ENCODE results near the gene ANKS1B. TPM values are rescaled to one million over a fixed set of nuclear protein-coding genes. Genes with fewer than 3 reads are reported as not detected.
"Not testable (repeated sequence)": the region's sequence is repeated elsewhere in the genome, so short reads cannot be mapped to it uniquely, and the experiment has no call there.

The ANKS1B gene
- total RNA-seq, 2 experiments from 2014 or later, result 0.21 to 0.36 TPM

GRCh38 chr12:98873776-98874175 lies 1111.0 kb downstream of the ANKS1B start:
- POLR2A ChIA-PET, result no interaction called here

GRCh38 chr12:98870504-98870903 lies 1114.2 kb downstream of the ANKS1B start:
- POLR2A ChIA-PET, result no interaction called here
- CTCF ChIA-PET, result no interaction called here

More at GRCh38 chr12:98873776-98874175, 1111.0 kb downstream of the ANKS1B start:
- CTCF ChIA-PET, result no interaction called here

DNA sequence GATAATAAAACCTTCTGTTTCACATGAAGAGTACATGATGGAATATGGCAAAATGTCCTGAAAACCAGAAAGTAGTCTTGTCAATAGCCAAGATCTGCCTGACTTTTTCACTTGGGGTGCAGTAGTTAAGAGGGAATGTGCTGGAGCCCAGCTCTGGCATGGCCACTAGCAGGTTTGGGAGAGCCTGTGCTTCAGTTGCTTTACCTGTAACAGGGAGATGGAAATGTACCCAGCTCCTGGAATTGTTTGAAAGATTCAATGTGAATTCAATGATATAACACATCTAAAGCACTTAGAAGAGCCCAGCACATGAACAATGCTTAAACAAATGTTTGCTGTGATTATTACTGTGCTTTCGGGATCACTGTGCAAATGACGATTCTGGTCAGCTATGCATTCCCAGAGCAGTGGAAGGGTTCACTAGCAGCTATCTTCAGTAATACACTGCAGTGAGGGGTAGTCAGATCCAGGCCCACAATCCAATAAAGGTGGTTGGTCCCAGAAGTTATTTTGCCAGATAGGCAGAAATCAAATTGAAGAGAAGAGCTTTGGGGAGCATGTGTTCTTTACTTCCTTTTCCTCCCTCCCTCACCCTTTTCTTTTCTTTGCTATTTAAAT lies 1114.7 kb downstream of the ANKS1B start:
- CTCF ChIA-PET, result no interaction called here

GRCh38 chr12:98868538-98868937 lies 1116.2 kb downstream of the ANKS1B start:
- POLR2A ChIA-PET, result no interaction called here
- CTCF ChIA-PET, result no interaction called here

More for the DNA sequence above, 1114.7 kb downstream of the ANKS1B start:
- POLR2A ChIA-PET, result no interaction called here

GRCh38 chr12:98868076-98868475 lies 1116.7 kb downstream of the ANKS1B start:
- POLR2A ChIA-PET, result no interaction called here
- CTCF ChIA-PET, result no interaction called here

GRCh38 chr12:98864363-98864762 lies 1120.4 kb downstream of the ANKS1B start:
- CTCF ChIA-PET, result no interaction called here
- POLR2A ChIA-PET, result no interaction called here

GRCh38 chr12:98863167-98863566 lies 1121.6 kb downstream of the ANKS1B start:
- ChIA-PET CTCF (no interaction called here), POLR2A (no interaction called here)

DNA sequence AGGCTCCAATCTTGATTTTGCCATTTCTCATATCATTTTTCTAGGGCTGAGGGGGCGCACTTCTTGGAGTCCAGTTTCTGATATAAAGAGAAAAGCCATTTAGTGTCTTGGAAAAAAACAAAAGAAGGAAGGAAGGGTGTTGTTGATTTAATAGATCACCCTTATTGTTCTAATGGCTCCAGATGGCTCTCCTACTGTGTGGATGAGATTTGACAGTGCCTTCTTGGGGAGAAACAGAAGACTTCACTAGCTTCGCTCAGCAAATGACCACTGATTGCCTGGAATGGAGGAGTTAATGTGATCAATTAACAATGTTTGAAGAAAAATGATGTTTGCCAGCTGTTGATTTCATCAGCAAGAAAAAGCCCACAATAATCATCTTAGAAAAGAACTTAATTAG lies 1123.5 kb downstream of the ANKS1B start:
- POLR2A ChIA-PET, result no interaction called here

DNA sequence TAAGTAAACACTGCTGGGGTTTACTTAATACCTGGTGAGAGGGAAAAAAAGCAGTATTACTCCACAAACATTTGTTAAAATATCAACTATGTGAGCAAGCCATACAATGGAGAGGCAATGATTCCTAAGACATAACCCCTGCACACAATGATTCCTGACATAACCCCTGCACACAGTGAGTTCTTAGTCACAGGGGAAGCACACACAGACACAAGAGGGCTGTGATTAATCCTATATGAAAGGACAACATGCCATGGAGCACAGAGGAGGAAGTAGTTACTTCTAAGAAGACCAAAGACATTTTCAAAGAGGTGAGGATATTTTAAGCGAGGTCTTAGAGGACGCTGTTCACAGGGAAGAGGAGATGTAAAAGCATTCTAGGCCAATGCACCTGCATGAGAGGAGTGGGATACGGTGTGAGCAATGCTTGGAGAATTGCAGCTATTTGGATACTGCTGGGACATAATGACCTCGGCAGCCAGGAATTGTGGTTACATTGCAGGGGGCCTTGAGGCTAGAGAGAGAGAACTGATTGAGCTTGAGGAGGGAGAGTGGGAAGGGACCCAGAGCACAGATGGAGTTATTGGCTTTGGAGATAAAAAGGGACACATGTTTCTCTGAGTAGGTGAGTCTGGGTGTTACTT lies 1127.7 kb downstream of the ANKS1B start:
- ChIA-PET POLR2A (no interaction called here), CTCF (no interaction called here)

More for the DNA sequence above, 1123.5 kb downstream of the ANKS1B start:
- CTCF ChIA-PET, result no interaction called here

GRCh38 chr12:98852181-98852580 lies 1132.6 kb downstream of the ANKS1B start:
- ChIA-PET CTCF (no interaction called here), POLR2A (no interaction called here)

DNA sequence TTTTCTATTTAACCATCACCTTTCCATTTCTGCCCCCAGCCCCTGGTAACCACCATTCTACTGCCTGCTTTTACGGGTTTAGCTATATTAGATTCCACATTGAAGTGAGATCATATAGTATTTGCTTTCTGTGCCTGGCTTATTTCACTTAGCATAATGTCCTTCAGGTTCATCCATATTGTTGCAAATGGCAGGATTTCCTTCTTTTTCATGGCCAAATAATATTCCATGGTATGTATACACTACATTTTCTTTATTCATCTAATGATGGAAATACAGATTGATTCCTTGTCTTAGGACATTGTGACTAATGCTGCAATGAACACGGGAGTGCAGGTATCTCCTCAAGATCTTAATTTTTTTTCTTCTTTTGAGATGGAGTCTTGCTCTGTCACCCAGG lies 1137.5 kb downstream of the ANKS1B start:
- CTCF ChIA-PET, result no interaction called here
- POLR2A ChIA-PET, result no interaction called here

GRCh38 chr12:98845957-98846356 lies 1138.8 kb downstream of the ANKS1B start:
- ChIA-PET CTCF (interaction anchor here (0.6 to 1.2 kb wide), 2 partner anchors 154 to 279 kb away, joined by 3 read pairs; no protein-coding TSS in a partner anchor), POLR2A (interaction anchor here (0.6 kb wide), 1 partner anchor 1306 kb away, joined by 3 read pairs; no protein-coding TSS in a partner anchor)

DNA sequence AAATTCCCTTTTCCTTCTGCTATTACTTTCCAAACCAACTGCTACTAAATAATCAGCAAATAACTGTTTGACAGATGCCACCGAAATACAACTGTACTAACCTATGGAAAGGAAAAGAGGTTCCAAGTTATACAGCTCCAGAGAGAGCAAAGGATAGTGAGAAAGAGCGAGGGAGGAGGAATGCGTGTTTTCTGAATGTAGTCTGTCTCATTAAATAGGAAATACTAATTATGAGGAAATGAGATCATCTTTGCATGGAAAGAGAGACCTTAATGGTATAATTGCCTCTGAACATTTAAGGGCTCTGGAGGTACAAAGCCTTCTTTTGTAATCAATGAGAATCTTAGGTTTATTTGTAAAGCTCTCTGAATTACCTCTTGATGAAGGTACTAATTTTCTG lies 1144.4 kb downstream of the ANKS1B start:
- CTCF ChIA-PET, result no interaction called here
- POLR2A ChIA-PET, result no interaction called here

DNA sequence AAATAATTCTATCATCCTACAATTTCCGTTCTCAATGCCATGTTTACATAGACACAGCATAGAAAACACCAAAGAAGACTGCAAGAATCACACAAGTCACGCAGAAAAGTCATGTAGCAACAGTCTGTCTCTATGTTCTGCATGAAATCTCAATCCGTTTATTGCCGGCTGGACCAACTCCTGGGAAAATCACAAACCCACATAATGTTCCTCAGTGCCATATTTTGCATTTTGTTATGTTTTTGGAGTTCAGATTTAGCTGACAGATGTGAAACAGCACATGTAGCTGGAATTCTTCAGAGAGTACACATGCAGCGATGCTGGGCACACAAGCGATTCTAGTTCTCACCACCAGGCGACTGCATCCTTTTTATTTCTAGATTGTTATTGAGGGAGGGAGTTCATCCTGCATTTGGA lies 1146.5 kb downstream of the ANKS1B start:
- POLR2A ChIA-PET, result no interaction called here
- CTCF ChIA-PET, result no interaction called here

DNA sequence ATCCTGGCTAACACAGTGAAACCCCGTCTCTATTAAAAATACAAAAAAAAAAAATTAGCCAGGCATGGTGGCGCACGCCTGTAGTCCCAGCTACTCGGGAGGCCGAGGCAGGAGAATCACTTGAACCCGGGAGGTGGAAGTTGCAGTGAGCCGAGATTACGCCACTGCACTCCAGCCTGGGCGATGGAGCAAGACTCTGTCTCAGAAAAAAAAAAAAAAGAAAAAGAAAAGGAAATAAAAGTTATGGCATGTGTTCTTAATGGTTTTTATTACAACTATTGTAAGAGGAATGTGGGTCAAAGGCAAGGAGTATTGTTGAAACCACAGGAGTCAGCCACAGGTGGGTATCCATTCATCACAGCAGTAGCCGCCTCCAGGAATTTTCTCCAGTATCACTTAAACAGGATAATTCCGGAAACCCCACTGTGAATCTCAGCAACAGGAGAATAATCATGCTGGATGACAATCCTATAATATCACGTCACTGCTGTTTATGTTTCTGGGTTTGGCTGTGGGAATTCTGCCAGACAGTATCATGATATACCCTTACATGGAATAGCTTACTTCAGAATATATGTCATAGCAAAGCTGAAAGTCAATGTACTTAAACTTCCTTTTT lies 1147.5 kb downstream of the ANKS1B start:
- POLR2A ChIA-PET, CTCF ChIA-PET: not testable (repeated sequence)

DNA sequence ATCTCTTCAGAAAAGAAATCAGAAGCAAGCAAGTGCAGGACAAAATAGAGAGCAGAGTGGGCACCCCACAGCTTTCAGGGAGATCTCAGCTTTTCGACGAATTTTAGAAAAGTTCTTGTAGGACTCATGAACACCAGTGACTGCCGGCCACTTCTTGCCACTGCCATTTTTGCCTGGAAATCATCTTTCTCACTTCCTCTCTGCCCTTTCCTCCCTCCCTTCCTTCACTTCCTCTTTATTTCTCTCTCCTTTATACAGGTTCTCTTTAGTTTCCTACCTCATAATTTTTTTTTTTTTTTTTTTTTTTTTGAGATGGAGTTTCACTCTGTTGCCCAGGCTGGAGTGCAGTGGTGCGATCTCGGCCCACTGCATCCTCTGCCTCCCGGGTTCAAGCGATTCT lies 1154.1 kb downstream of the ANKS1B start:
- ChIA-PET CTCF (no interaction called here), POLR2A (no interaction called here)

DNA sequence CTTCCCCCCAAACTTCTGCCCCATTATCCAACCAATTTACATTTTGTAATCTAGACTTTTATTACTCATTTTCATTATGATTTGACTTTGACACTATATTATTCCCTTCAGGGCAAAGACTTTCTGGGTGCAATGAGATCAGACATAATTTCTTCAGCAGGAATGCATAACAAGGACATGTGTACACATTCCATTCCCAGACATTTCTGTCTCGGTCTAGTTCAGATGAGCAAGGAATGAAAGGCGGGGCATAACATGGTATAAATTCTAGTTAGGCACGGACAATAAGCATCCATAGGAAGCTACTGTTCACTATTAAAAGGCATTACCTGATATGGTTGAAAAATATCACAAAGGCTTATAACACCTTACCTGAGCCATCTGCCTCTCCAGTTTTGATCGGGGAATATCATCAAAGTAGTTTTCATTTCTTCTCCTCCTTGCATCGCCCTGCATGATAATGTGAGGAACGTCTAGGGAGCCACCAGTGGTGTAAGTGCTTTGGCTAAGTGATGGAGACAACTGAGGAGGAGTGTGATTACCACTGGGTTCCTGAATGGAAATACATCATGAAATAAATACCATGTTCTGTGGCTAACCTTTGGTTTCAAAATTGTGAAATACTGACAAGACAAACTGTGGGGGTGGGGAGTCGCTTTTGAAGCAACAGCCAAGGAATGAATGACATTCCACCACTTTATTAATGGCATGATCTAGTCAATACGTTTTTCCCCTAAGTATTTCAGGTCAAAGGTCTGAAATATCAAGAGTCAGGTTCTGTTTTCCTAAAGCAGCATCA lies 1155.7 kb downstream of the ANKS1B start:
- POLR2A ChIA-PET, result no interaction called here

GRCh38 chr12:98823012-98823411 lies 1161.7 kb downstream of the ANKS1B start:
- ChIA-PET CTCF (no interaction called here), POLR2A (no interaction called here)

More for the DNA sequence above, 1155.7 kb downstream of the ANKS1B start:
- CTCF ChIA-PET, result no interaction called here

DNA sequence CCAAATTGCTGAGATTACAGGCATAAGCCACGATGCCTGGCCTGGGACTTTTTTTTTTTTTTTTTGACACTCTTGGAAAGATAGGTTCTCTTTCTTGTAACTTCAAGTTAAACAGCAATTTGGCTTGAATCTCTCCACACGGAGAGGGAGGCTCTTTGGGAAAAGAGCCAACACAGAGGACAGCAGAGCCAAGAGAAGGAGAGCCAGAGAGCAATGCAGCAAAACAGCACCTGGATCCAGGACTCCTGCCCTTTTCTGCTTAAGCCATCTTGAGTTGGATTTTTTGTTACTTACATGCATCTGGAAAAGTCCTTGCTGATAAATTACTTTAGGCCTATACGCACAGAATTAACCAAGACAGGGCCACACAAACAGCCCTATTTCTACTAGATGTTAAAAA lies 1162.9 kb downstream of the ANKS1B start:
- CTCF ChIA-PET, result no interaction called here
- POLR2A ChIA-PET, result no interaction called here

GRCh38 chr12:98821232-98821631 lies 1163.5 kb downstream of the ANKS1B start:
- POLR2A ChIA-PET, result no interaction called here
- CTCF ChIA-PET, result no interaction called here
